Fibroblast of lung (primary cell): ENCODE data around the gene MCEE.

Source experiments
- EZH2 ChIP-seq: IDR thresholded peaks from 2 replicates; pipeline ENCODE4 v1.5.1; 2012; ENCODE audit warnings: low read length, control low read depth, mild to moderate bottlenecking; ENCODE audit errors: missing control alignments
- TF ChIP-seq, protein P1 (sequence below), 2 donors: IDR thresholded peaks in 1 of 2; conservative IDR thresholded peaks in 1 of 2; 1 replicate in 1 of 2; 2 replicates in 1 of 2; pipeline ENCODE4 v1.5.1; 2011 to 2012; ENCODE audit warnings: low read length in 2 of 2, control low read depth in 1 of 2, inconsistent platforms in 1 of 2, low read depth in 1 of 2, mild to moderate bottlenecking in 1 of 2

DNA sequence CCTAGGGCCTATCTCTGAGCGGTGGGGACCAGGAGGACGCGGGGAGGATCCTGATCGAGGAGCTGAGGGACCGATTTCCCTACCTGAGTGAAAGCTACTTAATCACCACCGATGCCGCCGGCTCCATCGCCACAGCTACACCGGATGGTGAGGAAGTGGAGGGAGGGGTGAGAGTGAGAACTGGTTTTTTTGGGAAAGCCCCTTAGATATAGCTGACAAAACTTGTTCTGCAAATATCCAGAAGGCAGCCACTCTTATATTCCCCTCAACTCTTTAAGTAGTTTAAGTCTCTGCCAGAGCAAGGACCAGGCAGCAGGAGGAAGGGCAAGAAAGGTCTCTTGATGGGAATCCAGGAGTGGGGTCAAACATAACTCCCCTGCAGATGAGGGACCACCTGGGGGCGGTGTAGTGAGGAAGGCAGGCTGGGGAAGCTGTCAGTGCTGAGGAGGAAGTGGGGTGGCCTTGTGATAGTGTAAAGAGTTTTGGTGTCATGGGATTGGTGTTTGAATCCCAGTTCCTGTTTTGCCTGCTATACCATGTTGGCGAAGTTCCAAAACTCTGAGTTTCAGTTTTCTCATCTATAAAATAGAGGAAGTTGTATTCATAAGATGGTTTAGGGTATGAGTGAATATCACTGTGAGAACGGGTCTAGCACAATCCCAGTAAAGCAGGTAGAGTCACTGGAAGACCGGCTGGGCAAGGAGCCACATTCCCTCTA lies 58.2 kb downstream of the MCEE start:
- TF ChIP-seq, protein P1, sequence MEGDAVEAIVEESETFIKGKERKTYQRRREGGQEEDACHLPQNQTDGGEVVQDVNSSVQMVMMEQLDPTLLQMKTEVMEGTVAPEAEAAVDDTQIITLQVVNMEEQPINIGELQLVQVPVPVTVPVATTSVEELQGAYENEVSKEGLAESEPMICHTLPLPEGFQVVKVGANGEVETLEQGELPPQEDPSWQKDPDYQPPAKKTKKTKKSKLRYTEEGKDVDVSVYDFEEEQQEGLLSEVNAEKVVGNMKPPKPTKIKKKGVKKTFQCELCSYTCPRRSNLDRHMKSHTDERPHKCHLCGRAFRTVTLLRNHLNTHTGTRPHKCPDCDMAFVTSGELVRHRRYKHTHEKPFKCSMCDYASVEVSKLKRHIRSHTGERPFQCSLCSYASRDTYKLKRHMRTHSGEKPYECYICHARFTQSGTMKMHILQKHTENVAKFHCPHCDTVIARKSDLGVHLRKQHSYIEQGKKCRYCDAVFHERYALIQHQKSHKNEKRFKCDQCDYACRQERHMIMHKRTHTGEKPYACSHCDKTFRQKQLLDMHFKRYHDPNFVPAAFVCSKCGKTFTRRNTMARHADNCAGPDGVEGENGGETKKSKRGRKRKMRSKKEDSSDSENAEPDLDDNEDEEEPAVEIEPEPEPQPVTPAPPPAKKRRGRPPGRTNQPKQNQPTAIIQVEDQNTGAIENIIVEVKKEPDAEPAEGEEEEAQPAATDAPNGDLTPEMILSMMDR (conservative IDR thresholded peaks at IDR 0.05 in 1 of 2, IDR thresholded peaks at IDR 0.05 in 1 of 2; ENCODE audit: low read depth in 1 of 2, low read length in 2 of 2): no peak
- no peak for TF ChIP-seq EZH2
